Prostate gland (tissue), 2 donors: ENCODE results near the gene SPI1. TPM values are rescaled to one million over a fixed set of nuclear protein-coding genes. Genes with fewer than 3 reads are reported as not detected.
"Not testable (repeated sequence)": the region's sequence is repeated elsewhere in the genome, so short reads cannot be mapped to it uniquely, and the experiment has no call there.

Source experiments
- DNase-seq: peaks from one replicate; pipeline ENCODE4 v3.0.0-alpha.2; 2019; ENCODE audit warnings: low spot score
- H3K27ac ChIP-seq, 2 donors: fragments of 200-600 bp; sonication (generic); 2 replicates each; pipeline ENCODE4 v1.5.1; 2017 to 2019
- H3K27me3 ChIP-seq: fragments of 200-600 bp; sonication (generic); replicated peaks from 2 replicates; pipeline ENCODE4 v1.5.1; 2019; ENCODE audit not compliant: insufficient read depth
- H3K36me3 ChIP-seq, 2 donors: fragments of 200-600 bp; sonication (generic); 1 replicate in 1 of 2; 2 replicates in 1 of 2; pipeline versions ENCODE4 v1.5.1 to v1.8.1; 2017 to 2019
- H3K4me1 ChIP-seq: fragments of 200-600 bp; sonication (generic); replicated peaks from 2 replicates; pipeline ENCODE4 v1.5.1; 2019
- H3K4me3 ChIP-seq, 2 donors: fragments of 200-600 bp; sonication (generic); 2 replicates each; pipeline ENCODE4 v1.5.1; 2017 to 2019
- H3K9me3 ChIP-seq: fragments of 200-600 bp; sonication (generic); 2 replicates; pipeline ENCODE4 v1.5.1; 2017
- POLR2A ChIP-seq: fragments of 450-650 bp; IDR thresholded peaks from one replicate; pipeline ENCODE4 v1.6.1; 2016; ENCODE audit warnings: antibody characterized with exemption, mild to moderate bottlenecking
- POLR2AphosphoS5 ChIP-seq: sonication (generic); formaldehyde crosslinking; IDR thresholded peaks from one replicate; pipeline ENCODE4 v1.6.1; 2017; ENCODE audit warnings: antibody characterized with exemption
- WGBS: methylation state at CpG from one replicate; pipeline ENCODE4 v1.1.5; 2018; 5-methylcytosine and 5-hydroxymethylcytosine counted together
- intact Hi-C: fragments of 100-400 bp; cut with DNase I; formaldehyde crosslinking; loops from one replicate; pipeline ENCODE4 v1.14.2; 2022
- total RNA-seq, 2 donors: library from RNA; depleted of rRNA; stranded (reverse); fragments of >200 nt; gene quantifications; one replicate each; pipeline ENCODE4 v1.1.0, GENCODE V29; 2016
- TF ChIP-seq, protein P1 (sequence below), 4 experiments: fragments of 200-600 bp in 2 of 4; fragments of 450-650 bp in 2 of 4; sonication (generic) in 2 of 4; IDR thresholded peaks; 1 replicate in 3 of 4; 2 replicates in 1 of 4; pipeline ENCODE4 v1.5.1; 2016 to 2019; ENCODE audit warnings: antibody characterized with exemption in 4 of 4, mild to moderate bottlenecking in 2 of 4, moderate library complexity in 2 of 4

Gene SPI1
- total RNA-seq, 2 donors from 2014 or later: 6.8 to 13.4 TPM

DNA sequence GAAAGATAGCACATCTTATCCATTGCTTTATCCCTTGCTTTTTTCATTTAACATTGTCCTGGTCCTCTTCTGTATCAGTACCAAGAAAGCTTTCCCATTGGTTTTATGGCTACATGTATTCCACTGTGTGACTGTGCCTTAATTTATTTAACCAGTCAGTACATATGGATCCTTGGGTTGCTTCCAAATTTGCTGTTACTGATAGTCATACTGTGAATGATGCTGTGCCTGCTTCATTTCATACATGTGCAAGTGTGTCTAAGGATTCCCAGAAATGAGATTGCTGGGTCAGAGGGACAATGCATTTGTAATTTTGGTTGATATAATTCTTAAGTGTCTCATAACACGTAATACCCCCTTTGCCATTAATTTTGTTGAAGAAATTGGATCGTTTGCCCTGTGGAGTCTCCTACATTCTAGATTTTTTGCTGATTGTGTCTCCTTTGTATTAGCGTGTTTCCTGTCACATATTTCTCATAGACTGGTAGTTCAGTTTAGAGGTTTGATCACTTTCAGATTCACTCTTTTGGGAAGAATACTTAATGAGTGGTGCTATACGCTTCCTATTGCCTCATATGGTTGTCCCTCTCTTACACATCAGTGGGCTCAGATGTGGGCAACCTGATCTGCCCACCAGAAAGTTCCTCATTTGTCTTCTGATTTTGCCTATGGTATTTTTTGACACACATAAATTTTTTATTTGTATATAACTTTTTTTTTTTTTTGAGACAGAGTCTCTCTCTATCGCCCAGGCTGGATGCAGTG, 61.1 kb downstream of the SPI1 start:
- WGBS: 88% methylated on average over 5 of the region's 5 CpGs
- no peaks in the 10 kb centered on the region for H3K9me3 ChIP-seq
- H3K27me3 ChIP-seq: no peaks in the 10 kb centered on the region
- no peak overlapping the region for H3K27ac ChIP-seq
- intact Hi-C loops: no loop called here
- peaks cover 2 to 11% of the 10 kb centered on the region in 2 donors for H3K36me3 ChIP-seq
- TF ChIP-seq POLR2AphosphoS5: no peak
- TF ChIP-seq POLR2A: no peak
- TF ChIP-seq, protein P1, sequence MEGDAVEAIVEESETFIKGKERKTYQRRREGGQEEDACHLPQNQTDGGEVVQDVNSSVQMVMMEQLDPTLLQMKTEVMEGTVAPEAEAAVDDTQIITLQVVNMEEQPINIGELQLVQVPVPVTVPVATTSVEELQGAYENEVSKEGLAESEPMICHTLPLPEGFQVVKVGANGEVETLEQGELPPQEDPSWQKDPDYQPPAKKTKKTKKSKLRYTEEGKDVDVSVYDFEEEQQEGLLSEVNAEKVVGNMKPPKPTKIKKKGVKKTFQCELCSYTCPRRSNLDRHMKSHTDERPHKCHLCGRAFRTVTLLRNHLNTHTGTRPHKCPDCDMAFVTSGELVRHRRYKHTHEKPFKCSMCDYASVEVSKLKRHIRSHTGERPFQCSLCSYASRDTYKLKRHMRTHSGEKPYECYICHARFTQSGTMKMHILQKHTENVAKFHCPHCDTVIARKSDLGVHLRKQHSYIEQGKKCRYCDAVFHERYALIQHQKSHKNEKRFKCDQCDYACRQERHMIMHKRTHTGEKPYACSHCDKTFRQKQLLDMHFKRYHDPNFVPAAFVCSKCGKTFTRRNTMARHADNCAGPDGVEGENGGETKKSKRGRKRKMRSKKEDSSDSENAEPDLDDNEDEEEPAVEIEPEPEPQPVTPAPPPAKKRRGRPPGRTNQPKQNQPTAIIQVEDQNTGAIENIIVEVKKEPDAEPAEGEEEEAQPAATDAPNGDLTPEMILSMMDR (IDR thresholded peaks at IDR 0.05): no peak
- H3K4me3 ChIP-seq: no peak overlapping the region
- no peaks in the 10 kb centered on the region for H3K4me1 ChIP-seq
- no peak for DNase-seq

DNA sequence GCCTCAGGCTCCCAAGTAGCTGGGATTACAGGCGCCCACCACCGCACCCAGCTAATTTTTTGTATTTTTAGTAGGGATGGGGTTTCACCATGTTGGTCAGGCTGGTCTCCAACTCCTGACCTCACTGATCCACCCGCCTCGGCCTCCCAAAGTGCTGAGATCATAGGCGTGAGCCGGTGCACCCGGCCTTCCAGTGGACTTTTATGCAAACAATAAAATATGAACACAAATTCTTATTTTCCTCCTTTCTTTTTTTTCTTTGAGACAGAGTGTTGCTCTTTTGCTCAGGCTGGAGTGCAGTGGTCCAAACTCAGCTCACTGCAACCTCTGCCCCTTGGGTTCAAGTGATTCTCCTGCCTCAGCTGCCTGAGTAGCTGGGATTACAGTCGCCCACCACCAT, 61.8 kb downstream of the SPI1 start:
- H3K27me3 ChIP-seq, intact Hi-C loops, DNase-seq, H3K4me3 ChIP-seq, H3K27ac ChIP-seq, H3K4me1 ChIP-seq, H3K9me3 ChIP-seq: not testable (repeated sequence)
- peaks cover 2 to 17% of the 10 kb centered on the region in 2 donors for H3K36me3 ChIP-seq
- 94% methylated on average over 8 of the region's 8 CpGs for WGBS

DNA sequence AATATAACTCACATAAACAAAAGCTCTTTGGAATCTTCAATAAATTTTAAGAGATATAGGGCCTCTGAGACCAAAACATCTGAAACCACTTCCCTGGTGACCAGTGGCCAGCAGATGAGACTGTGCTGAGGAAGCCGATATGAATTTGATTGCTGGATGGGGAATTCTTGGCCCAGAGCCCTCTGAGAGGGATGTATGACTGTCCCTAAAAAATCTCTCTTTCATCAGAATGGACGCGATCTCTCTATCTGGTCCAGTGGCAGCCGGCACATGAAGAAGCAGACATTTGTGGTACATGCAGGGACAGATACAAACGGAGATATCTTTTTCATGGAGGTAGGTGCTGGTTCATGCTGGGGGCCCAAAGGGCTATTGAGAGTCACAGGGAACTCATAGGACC, 63.4 kb downstream of the SPI1 start:
- Histone ChIP-seq H3K36me3 (peaks cover 5 to 28% of the 10 kb centered on the region in 2 donors), H3K9me3 (no peaks in the 10 kb centered on the region), H3K27me3 (no peaks in the 10 kb centered on the region), H3K4me1 (no peaks in the 10 kb centered on the region), H3K4me3 (no peak overlapping the region), H3K27ac (no peak overlapping the region)
- TF ChIP-seq POLR2A (no peak), POLR2AphosphoS5 (no peak)
- TF ChIP-seq, protein P1 (IDR thresholded peaks at IDR 0.05): no peak
- 82% methylated on average over 5 of the region's 5 CpGs for WGBS
- no peak for DNase-seq
- intact Hi-C loops: no loop called here

DNA sequence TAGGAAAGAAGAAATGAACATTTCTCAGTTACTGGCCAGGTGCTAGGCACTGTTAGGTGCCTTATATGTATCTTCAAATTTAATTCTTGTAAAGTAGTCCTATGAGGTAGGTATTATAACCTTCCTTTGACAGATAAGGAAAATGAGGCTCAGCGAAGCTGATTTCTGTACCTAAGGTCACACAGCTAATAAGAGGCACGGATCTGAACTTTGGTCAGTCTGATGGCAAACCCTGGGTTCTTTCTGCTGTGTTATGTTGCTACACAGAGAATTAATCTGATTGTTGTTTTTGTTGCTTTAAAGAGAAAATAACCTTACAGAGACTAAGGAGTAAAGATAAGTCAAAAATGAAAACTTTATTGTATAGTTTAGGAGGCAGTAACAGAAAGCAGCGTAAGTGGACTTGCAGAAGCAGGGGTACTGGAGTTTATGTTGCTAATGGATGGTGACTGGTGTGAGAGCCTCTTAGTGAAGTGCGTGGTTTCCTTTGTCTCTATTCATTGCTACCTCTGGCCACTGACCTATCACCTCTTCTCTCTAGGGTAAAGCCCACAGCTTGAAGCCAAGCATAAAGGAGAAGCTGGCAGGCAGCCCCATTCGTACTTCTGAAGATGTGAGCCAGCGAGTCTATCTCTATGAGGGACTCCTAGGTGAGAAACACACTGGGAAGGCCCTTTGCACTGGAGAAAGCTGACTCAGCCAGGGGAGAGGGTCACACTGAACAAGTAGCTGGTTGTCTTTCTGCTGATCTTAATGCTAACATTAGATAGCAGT, 70.1 kb downstream of the SPI1 start:
- 85% methylated on average over 6 of the region's 6 CpGs for WGBS
- peaks cover 9 to 22% of the 10 kb centered on the region in 2 donors for H3K36me3 ChIP-seq
- no peak for TF ChIP-seq POLR2AphosphoS5
- no peak for TF ChIP-seq POLR2A
- TF ChIP-seq, protein P1 (IDR thresholded peaks at IDR 0.05): no peak
- DNase-seq: no peak
- H3K4me3 ChIP-seq: no peak overlapping the region
- no peaks in the 10 kb centered on the region for H3K27me3 ChIP-seq
- no peaks in the 10 kb centered on the region for H3K4me1 ChIP-seq
- intact Hi-C loops: no loop called here
- no peak overlapping the region for H3K27ac ChIP-seq
- no peaks in the 10 kb centered on the region for H3K9me3 ChIP-seq

DNA sequence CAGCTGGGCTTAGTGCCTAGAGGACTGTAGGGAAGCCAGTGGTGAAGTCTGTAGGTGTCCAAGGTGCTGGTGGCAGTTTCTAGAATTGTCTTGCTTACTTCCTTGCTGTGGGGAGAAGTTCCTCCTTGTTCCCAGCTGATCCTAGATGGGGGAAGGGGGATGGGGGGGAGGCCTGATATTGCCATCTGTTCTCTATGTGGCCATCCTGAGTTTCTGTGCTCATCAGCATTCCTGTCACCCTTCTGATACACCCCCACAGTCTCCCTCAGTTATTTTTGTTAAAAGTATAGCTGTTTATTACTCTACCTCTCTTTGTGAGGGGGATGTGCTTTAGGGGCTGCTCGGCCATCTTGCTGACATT, 71.9 kb downstream of the SPI1 start:
- Histone ChIP-seq H3K27ac (no peak overlapping the region), H3K27me3 (no peaks in the 10 kb centered on the region), H3K36me3 (peaks cover 9 to 16% of the 10 kb centered on the region in 2 donors), H3K4me1 (no peaks in the 10 kb centered on the region), H3K4me3 (no peak overlapping the region), H3K9me3 (no peaks in the 10 kb centered on the region)
- WGBS: 95% methylated on average over 1 of the region's 1 CpG
- intact Hi-C loops: no loop called here
- TF ChIP-seq POLR2A (no peak), POLR2AphosphoS5 (no peak)
- TF ChIP-seq, protein P1 (IDR thresholded peaks at IDR 0.05): no peak
- DNase-seq: no peak
